Brain microvascular endothelial cell (primary cell): ENCODE data around the gene GRIN2C.

ENCODE experiments used
- DNase-seq: peaks from one replicate; pipeline ENCODE4 v3.0.0-alpha.2; 2020
- H3K27ac ChIP-seq: fragments of 250-450 bp; sonication (Bioruptor Pico); 2 replicates; pipeline ENCODE4 v1.5.1; 2020; ENCODE audit warnings: mild to moderate bottlenecking, moderate library complexity
- H3K27me3 ChIP-seq: fragments of 250-450 bp; sonication (Bioruptor Pico); replicated peaks from 2 replicates; pipeline ENCODE4 v1.5.1; 2020; ENCODE audit warnings: mild to moderate bottlenecking
- H3K36me3 ChIP-seq: fragments of 250-450 bp; sonication (Bioruptor Pico); replicated peaks from 2 replicates; pipeline ENCODE4 v1.5.1; 2020; ENCODE audit warnings: mild to moderate bottlenecking
- H3K4me3 ChIP-seq: 2 replicates; pipeline ENCODE4 v1.5.1; 2011; ENCODE audit warnings: low read depth, mild to moderate bottlenecking, control low read depth, low read length, moderate library complexity
- in situ Hi-C: cut with HindIII; loops from 2 replicates; pipeline ENCODE4 v1.10.0; 2017; ENCODE audit warnings: low sequenced_read_pairs, low pct_ligation_motif_present
- TF ChIP-seq, protein P1 (sequence below): IDR thresholded peaks from 2 replicates; pipeline ENCODE4 v1.5.1; 2011; ENCODE audit warnings: low read depth, mild to moderate bottlenecking, moderate library complexity, low read length, control low read depth, inconsistent platforms; ENCODE audit errors: missing control alignments

GRIN2C gene

DNA sequence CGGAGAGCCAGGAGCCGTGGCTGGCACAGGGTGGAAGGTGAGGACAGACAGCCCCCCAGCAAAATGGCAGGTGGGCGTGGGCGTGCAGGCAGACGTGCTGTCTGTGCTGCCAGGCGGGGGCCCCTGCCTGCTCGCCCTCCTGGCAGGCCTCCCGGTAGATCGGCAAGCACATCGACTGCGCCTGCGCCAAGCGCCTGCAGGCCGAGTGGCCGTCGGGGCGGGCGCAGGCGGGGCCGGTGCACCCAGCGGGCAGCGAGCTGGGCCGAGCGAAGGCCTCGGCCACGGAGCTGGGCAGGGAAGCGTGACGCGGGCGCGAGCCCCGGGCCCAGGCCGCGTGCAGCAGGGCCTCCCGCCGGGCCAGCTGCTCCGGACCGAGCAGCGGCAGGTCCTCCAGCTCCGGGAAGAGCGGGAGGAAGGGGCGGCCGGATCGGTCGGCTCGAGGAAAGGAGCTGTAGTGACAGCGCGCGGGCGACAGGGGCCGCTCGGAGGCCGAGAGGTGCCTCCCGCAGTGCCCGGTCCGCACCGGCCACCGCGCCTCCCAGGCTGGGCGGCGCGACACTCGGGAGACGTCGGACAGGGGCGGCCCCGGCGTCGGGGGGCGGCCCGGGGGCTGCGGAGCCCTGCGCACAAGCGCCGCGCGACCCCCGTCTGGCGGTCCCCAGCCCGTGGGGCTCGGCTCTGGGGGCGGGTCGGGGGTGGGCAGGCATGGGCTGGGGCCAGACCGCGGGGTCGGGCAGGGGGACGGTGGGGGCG lies 16.9 kb downstream of the GRIN2C start:
- Histone ChIP-seq H3K4me3 (no peak overlapping the region), H3K36me3 (no peaks in the 10 kb centered on the region), H3K27me3 (peaks cover 2% of the 10 kb centered on the region), H3K27ac (no peak overlapping the region)
- peak; percentile 16 for DNase-seq
- TF ChIP-seq, protein P1, sequence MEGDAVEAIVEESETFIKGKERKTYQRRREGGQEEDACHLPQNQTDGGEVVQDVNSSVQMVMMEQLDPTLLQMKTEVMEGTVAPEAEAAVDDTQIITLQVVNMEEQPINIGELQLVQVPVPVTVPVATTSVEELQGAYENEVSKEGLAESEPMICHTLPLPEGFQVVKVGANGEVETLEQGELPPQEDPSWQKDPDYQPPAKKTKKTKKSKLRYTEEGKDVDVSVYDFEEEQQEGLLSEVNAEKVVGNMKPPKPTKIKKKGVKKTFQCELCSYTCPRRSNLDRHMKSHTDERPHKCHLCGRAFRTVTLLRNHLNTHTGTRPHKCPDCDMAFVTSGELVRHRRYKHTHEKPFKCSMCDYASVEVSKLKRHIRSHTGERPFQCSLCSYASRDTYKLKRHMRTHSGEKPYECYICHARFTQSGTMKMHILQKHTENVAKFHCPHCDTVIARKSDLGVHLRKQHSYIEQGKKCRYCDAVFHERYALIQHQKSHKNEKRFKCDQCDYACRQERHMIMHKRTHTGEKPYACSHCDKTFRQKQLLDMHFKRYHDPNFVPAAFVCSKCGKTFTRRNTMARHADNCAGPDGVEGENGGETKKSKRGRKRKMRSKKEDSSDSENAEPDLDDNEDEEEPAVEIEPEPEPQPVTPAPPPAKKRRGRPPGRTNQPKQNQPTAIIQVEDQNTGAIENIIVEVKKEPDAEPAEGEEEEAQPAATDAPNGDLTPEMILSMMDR, result peak; percentile 55
- in situ Hi-C loops, result no loop called here

DNA sequence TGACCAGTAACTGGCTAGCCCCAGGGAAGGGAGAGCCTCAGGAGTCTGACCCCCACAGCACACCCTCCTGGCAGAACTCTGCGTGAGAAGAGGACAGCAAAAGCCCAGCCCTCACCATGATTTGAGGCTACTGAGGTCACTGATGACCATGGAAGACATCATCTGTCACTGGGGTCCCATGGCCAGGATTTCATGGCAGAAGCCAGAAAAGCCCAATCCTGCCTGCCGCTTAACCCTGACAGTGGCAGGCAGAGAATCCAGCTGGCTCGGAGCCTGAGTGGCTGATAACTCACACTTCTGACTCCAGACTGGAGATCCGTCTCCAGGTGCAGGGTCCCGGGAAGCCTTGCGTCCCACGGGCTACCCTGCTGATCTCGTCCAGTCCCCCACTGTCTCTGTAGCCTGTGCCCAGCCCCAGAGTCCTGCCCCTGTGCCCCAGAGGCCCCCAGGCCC lies 17.5 kb downstream of the GRIN2C start:
- Histone ChIP-seq H3K36me3 (no peaks in the 10 kb centered on the region), H3K27ac (no peak overlapping the region), H3K4me3 (no peak overlapping the region), H3K27me3 (peaks cover 2% of the 10 kb centered on the region)
- in situ Hi-C loops, result no loop called here
- DNase-seq, result no peak
- TF ChIP-seq, protein P1, result no peak

DNA sequence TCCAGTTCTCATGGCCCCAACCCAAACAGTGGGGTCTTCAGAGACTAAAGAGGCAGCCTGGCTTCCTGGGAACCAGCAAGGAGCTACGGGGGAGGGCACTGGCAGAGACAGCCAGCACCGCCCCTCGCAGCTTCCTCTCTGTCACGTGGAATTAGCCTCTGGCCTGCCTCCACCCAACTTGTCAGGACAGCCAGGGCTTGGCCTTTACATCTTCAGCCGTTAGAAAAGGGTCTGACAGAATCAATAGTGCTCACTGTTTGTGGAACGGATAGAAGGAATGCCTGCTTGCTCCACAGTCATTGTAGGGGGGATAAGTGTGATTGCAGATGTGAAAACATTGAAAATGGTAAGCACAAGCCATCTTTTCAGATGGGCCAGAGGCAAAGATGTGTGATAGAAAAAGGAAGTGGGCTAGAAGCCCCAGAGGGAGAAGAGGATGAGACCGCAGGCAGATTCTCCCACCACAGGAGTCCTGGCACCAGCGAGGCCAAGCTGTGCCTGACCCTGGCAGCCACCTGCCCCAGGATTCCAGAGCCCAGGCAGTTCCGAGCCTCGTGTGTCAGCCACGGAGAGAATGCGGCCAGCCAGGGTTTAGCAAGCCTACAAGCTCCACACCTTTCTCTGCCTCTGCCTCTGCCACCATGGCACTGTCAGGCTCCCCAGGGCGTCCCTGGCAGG lies 18.6 kb downstream of the GRIN2C start:
- Histone ChIP-seq H3K36me3 (peaks cover 6% of the 10 kb centered on the region), H3K27ac (no peak overlapping the region), H3K27me3 (peaks cover 2% of the 10 kb centered on the region), H3K4me3 (no peak overlapping the region)
- DNase-seq, result peak; percentile 24
- in situ Hi-C loops, result no loop called here
- TF ChIP-seq, protein P1, result no peak

DNA sequence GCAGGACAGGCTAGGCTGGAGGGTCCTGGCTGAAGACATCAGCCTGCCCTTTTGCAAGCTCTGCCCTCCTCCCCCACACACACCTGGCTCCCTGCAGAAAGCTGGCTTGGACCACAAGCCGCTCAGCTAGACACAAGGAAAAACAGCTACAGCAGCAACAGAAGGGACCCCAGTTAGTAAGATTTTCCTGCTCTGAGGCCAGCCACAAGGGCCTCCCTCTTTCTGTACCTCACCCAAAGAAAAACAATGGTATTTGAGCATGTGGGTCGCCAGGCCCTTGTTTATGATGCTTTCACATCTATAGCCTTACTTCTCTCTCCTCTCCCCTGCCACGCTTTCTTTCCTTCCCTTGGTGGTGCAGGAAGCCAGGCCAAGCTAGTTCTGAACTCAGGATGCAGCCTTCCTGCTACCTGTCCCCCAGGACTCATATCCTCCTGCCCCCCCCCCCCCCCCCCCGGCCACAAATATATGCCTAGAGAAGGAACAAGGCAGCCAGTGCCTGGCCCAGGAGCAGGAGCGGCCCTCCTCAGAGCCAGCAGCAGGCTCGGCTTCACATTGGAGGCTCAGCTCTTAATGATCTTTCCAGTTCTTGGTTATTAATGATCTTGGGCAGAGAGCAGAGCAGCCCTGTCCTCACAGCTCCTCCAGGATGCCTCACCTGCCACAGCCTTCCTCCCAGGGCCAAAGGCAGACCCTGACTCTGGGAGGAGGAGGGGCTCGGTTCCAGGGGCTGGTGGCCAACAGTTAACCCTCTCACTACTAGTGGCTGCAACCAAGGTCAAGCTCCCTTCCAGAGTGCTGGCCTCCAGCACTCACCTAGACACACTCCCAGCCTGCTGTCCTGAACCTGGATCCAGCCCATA lies 19.5 kb downstream of the GRIN2C start:
- Histone ChIP-seq H3K27ac (no peak overlapping the region), H3K36me3 (peaks cover 6% of the 10 kb centered on the region), H3K27me3 (peaks cover 2% of the 10 kb centered on the region), H3K4me3 (no peak overlapping the region)
- in situ Hi-C loops, result no loop called here
- TF ChIP-seq, protein P1, result no peak
- DNase-seq, result no peak

DNA sequence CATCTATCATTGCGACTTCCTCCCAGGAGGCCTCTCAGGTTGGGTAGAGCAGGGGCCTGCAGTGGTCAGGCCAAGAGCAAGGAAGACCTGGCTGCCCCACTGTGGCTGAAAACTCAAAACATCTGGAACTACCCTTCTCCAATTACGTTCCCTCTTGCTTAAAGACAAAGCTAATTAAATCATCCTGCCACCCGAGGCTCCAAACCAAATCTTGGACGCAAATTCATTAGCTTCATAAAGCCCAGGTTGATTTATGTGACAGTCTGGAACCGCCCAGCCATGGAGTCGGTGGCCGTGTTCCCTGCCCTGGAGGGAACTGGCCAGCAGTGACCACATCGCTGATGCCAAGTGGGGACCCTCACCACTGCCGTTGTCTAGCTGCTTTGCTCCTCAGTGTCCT lies 21.4 kb downstream of the GRIN2C start:
- no peak overlapping the region for H3K4me3 ChIP-seq
- TF ChIP-seq, protein P1, result no peak
- in situ Hi-C loops, result no loop called here
- peaks cover 6% of the 10 kb centered on the region for H3K36me3 ChIP-seq
- peaks cover under 1% of the 10 kb centered on the region for H3K27me3 ChIP-seq
- H3K27ac ChIP-seq, result no peak overlapping the region
- DNase-seq, result no peak
